ENCODE data around the gene LIME1. TPM values are rescaled to one million over a fixed set of nuclear protein-coding genes. Genes with fewer than 3 reads are reported as not detected.

Gene LIME1
- total and polyA plus RNA-seq, 8 donors = 2.6 to 46.6 (median 3.5) TPM

DNA sequence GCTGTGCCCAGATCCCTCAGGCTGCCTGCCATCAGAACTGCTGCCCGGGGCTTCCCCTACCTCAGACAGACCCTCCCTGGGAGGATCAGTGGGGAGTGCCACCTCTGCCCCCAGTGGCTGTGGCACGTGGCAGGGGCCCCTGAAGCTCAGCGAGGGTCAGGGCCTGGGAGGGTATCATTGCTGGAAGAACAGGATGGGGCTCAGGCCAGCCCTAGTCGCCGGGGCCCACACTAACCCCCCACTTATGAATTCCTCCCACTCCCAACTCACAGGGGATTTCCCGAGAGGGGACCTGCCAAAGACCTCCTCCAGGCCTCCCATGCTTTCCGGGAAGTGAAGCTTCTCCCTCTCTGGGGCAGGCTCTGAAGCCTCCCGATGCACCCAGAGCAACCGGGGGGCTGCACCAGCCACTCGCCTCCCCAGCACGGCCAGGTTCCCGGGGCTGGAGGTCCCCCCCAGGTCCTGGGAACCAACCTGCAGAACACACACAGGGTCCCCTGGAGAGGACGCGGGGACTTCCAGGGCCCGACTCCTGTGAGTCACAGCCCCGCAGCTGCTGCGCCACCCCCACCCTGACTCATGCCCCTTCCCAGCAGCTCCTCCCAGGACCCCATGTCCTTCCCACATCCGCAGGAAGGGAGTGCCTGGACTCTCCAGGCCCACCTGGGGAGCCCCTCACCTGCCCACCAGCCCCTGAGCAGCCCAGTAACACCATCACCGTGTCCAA, 37.6 kb upstream of the LIME1 start:
- WGBS, 2 donors = 59 to 68% methylated on average over 18 to 19 of the region's 19 CpGs
- intact Hi-C loops (cut with DNase I) = no loop called here
- FAIRE-seq = no peak
- TF ChIP-seq, protein P1, sequence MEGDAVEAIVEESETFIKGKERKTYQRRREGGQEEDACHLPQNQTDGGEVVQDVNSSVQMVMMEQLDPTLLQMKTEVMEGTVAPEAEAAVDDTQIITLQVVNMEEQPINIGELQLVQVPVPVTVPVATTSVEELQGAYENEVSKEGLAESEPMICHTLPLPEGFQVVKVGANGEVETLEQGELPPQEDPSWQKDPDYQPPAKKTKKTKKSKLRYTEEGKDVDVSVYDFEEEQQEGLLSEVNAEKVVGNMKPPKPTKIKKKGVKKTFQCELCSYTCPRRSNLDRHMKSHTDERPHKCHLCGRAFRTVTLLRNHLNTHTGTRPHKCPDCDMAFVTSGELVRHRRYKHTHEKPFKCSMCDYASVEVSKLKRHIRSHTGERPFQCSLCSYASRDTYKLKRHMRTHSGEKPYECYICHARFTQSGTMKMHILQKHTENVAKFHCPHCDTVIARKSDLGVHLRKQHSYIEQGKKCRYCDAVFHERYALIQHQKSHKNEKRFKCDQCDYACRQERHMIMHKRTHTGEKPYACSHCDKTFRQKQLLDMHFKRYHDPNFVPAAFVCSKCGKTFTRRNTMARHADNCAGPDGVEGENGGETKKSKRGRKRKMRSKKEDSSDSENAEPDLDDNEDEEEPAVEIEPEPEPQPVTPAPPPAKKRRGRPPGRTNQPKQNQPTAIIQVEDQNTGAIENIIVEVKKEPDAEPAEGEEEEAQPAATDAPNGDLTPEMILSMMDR (IDR thresholded peaks at IDR 0.05) = no peak
- H3K36me3 ChIP-seq = no peaks in the 10 kb centered on the region
- H3K9me3 ChIP-seq = no peaks in the 10 kb centered on the region
- H3K4me1 ChIP-seq = peaks cover 0 to 12% (median 0%) of the 10 kb centered on the region in 3 donors
- no peaks in the 10 kb centered on the region for H3K27me3 ChIP-seq
- peak in 2 of 4 donors; percentile 36 to 60 for ATAC-seq
- H3K4me3 ChIP-seq = no peak overlapping the region
- DNase-seq = peak; percentile 28 to 75 (median 48)
- H3K27ac ChIP-seq = peak overlapping the region in 2 of 4 donors; percentile 39 to 59

GRCh38 chr20:63699466-63700198, 36.8 kb upstream of the LIME1 start:
- DNase-seq = peak in 2 of 6 donors; percentile 18 to 81
- WGBS, 2 donors = 79 to 87% methylated on average over 24 of the region's 24 CpGs
- H3K27ac ChIP-seq = peak overlapping the region in 2 of 4 donors; percentile 39 to 59
- TF ChIP-seq, protein P1 (IDR thresholded peaks at IDR 0.05) = no peak
- no peaks in the 10 kb centered on the region for H3K27me3 ChIP-seq
- intact Hi-C loops (cut with DNase I) = no loop called here
- no peak overlapping the region for H3K4me3 ChIP-seq
- ATAC-seq = no peak
- no peak for FAIRE-seq
- no peaks in the 10 kb centered on the region for H3K9me3 ChIP-seq
- peaks cover 0 to 5% (median 0%) of the 10 kb centered on the region in 3 donors for H3K36me3 ChIP-seq
- peaks cover 0 to 12% (median 0%) of the 10 kb centered on the region in 3 donors for H3K4me1 ChIP-seq

GRCh38 chr20:63700199-63701050, 36.0 kb upstream of the LIME1 start:
- Histone ChIP-seq H3K9me3 (no peaks in the 10 kb centered on the region), H3K36me3 (peaks cover 0 to 7% (median 0%) of the 10 kb centered on the region in 3 donors), H3K4me3 (no peak overlapping the region), H3K27me3 (no peaks in the 10 kb centered on the region), H3K4me1 (peaks cover 0 to 12% (median 0%) of the 10 kb centered on the region in 3 donors), H3K27ac (no peak overlapping the region)
- ATAC-seq (no peak), DNase-seq (peak in 1 of 6 donors; percentile 71), FAIRE-seq (no peak)
- TF ChIP-seq, protein P1 (IDR thresholded peaks at IDR 0.05) = no peak
- intact Hi-C loops (cut with DNase I) = no loop called here
- WGBS, 2 donors = 87 to 89% methylated on average over 43 of the region's 43 CpGs

GRCh38 chr20:63701051-63701328, 35.5 kb upstream of the LIME1 start:
- TF ChIP-seq, protein P1 (IDR thresholded peaks at IDR 0.05) = no peak
- Histone ChIP-seq H3K27ac (no peak overlapping the region), H3K4me3 (no peak overlapping the region), H3K36me3 (peaks cover 0 to 7% (median 0%) of the 10 kb centered on the region in 3 donors), H3K9me3 (no peaks in the 10 kb centered on the region), H3K4me1 (peaks cover 0 to 12% (median 0%) of the 10 kb centered on the region in 3 donors), H3K27me3 (no peaks in the 10 kb centered on the region)
- DNase-seq (no peak), ATAC-seq (no peak), FAIRE-seq (no peak)
- 80 to 88% methylated on average over 4 to 5 of the region's 5 CpGs for WGBS, 2 donors
- intact Hi-C loops (cut with DNase I) = no loop called here
